GM15510 (cell line): Measurements from ENCODE around the gene ATP23.

Experiments used
- POLR2A ChIP-seq: IDR thresholded peaks from 3 replicates; pipeline ENCODE4 v1.6.1; 2011; ENCODE audit warnings: borderline replicate concordance; ENCODE audit not compliant: insufficient read length; ENCODE audit errors: extremely low read depth

The ATP23 gene, protein sequence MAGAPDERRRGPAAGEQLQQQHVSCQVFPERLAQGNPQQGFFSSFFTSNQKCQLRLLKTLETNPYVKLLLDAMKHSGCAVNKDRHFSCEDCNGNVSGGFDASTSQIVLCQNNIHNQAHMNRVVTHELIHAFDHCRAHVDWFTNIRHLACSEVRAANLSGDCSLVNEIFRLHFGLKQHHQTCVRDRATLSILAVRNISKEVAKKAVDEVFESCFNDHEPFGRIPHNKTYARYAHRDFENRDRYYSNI

DNA sequence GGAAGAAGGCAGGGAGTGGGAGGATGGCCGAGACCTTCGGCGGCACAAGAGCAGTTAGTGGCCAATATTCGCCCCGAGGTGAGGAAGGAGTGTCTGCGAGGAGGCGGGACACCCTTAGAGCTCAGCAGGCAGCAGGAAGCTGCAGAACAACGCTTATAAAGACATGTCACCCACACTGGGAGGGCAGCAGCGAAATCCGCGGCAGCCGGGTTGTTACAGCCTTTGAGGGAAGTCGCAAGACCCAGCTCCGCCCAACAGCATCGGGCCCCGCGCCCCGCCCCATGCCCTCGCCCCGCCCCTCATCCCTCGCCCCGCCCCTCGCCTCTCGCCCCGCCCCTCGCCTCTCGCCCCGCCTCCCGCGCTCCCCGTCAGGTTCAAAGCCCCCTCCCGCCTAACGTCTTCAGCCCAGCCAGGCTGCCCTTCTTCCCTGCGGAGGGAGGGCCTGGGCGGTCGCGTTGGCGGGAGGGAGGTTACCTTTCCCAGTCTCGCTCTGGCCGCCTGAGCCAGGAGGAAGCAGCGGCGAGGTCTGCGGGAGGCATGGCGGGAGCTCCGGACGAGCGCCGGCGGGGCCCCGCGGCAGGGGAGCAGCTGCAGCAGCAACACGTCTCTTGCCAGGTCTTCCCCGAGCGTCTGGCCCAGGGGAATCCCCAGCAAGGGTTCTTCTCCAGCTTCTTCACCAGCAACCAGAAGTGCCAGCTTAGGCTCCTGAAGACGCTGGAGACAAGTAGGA is at the start of gene ATP23:
ATP23 (plus strand) TSS at position 403 of the 730 bp plus-strand sequence; CDS start at position 538, 135 bp downstream.
- TF ChIP-seq POLR2A = peak; percentile 94

DNA sequence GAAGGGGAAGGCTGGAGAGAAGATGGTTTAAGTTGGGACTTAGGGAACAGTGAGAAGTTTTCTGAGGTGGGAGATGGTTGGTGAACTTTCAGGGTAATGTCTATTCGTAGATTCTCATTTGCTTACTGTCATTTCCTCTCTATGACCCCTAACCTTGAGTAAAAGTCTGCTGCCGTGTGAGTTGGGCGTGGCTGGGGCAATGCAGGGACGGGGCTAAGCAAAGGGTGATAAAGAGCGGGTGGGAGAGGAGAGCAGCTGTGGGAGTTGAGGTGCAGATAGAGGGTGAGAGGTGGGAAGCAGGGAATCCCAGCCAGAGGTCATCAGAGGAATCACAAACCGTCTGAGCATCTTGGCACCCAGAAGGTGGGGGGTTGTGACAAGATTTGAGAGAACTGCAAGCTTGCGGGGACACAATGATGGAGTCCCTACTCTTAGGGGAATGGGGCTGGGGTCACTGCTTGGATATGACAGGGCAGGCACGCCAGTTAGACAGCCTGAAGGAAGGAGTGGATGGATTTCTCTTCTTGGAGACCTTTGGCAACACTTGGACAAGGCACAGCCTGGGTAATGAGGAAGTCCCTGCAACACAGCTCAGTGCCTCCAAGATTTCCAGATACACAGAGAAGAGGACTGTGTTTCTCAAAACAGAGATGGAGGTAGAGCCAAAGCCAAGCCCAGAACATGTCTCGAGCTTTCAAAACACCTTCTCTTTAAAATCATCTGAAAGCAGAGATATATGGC is 49.0 kb upstream of the ATP23 start:
- no peak for TF ChIP-seq POLR2A

DNA sequence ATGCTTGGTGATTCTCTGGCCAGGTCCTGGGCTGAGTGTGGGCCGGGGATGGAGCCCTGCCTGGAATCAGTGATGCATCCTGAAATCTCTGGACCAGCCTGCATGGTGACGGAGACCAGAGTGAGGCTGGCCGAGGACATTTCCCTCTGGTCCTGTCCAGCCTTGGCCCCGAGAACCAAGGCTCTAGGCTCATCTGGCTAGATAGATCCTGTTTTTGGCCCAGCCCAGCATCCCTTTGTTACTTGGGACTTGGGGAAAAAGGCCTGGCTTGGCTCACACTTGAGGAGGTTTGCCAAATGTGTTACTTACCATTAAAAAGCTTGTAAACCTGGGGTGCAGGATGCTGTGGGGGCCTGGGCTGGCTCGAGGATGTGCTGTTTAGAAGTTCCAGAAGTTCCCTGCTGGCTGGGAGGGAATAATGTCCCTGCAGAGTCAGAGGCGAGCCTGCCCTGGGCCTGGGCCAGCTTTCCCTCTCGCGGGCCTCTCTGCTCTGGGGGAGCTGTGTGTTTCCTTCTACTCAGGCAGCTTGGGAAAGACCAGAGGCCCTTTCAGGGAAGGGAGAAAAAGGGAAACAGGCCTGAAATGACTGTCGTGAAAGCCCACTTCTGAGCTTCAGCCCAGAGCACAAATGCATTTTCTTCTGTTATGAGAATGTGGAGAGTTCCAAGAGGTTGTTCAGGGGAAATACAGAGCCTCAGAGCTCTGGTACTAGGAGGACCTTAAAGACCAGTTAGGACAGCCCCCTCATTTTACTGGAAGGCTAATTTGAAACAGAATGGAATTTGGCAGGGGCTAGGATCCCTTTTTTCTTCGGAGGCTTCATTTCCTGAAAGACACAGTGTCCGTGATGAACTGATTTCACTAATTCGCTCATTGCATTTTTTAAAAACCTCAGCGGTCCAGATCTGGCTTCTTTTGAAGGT is 47.7 kb upstream of the ATP23 start:
- no peak for TF ChIP-seq POLR2A

DNA sequence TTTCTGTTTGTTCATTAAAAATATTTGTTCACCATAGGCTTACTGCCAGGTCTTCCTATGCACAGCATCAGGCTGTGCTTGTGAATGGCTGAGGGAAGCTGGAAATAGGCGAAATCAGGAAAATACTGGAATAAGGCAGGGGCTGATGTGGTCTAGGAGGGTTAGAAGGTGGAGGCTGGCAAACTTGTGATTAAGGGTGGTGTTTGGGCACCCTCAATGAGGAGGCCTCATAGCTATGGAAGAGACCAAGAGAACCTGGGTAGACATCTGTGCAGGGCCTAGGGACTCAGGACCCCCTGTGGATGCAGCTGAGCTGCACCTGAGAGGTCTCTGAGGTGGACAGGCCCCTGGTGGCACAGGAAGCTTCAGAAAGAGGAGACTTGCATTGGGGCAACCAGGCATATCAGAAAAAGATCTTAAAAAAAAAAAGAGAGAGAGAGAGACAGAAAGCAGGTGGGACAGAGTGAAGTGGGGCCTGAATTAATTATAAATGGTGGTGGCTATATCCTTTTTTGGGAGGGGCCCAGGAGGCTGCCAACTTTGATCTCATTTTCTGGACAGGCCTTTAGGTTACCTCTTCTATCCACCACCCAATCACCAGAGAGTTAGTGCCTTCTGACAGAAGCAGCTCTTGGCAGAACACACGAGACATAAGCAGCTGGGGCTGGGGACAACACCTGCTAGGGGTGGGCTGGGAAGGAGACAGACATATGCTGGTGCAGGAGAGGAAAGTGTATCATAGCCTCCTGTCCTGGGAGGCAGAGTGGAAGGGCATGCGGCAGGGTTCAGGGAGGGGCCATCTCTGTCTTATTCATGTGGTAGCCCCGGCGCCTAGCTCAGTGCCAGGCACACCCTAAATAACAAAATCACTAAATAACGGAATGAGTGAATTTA is 46.7 kb upstream of the ATP23 start:
- no peak for TF ChIP-seq POLR2A

DNA sequence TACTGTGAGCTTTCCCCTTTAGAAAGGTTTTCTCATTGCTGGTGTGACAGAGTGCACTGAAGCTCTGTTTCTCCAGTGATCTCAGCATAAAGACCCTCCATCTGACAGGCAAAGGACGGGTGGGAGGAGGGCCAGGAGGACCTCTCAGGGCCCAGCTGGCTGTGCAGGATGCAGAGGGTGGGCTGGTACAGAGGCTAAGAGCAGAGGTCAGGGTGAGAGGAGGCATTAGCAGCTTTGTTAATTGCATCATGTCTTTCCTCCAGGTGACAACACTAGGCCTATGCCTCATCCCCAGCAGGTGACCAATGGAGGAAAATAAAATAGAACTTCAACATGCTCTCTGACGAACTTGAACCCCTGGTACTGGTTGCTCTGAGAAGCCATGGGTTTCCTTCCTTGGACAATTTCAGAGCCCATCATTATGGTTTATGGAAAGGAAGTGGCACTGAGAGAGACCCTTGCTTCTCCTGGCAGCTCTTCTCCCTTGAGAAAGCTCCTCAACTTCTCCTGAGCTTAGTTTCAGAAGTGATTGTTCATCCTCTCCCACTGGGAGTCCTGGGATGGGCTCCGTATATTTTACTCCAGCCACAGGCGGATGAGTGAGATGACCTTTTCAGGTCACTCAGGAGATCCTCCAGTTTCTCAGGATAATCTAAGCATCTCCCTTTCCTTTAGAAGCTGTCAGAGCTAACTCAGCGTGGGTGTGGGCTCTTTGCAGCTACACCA is 45.8 kb upstream of the ATP23 start:
- TF ChIP-seq POLR2A = no peak

DNA sequence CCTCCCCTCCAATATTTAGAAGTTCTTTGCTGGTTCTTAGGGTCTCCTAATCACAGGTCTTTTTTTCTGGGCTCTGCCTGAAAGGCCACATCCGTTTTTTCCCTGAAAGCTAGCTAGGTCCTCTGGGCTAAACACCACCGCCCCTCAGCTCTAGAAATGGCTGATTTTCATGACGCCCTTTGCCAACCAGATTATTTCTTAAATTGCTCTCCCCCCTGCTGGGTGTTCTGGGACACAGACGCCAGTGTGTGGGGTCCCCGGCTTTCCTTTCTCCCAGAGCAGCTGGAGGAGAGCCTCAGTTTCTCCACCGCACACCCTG is 45.3 kb upstream of the ATP23 start:
- no peak for TF ChIP-seq POLR2A

DNA sequence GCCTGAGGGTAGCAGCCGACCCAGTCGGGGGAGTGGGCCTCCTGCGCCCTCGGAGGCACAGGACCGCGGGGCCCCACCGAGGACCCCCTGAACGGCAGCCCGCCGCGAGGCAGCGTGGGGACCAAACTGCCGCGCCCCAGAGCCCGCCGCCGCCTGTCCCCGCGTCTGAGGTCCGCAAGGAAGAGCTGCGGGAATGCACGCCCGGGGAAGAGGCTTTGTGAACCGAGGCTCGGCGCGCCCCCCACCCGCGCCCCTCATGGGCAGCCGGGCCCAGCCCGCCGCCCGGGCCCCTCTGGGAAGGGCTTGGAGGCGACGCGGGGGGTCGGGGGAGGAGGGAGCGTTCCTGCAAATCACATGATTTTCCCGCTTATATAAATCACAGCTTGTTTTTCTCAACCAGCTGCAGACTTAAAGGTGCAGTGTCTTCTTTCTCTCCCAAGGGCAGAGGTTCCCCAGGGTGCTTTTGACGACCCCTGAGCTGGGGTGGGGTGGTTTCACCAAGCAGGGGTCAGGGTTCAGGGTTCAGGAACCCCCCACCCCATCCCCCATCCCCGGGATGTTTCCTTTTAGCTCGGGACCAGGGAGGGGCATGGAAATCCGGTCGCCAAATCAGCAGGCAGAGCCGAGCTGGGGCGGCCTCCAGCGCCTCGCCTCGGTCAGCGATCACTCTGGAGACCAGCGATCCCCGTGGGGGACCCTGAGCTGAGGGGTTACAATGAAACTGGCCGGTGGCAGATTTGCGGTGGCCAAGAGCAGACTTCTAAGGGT is 44.7 kb upstream of the ATP23 start:
- TF ChIP-seq POLR2A = no peak

DNA sequence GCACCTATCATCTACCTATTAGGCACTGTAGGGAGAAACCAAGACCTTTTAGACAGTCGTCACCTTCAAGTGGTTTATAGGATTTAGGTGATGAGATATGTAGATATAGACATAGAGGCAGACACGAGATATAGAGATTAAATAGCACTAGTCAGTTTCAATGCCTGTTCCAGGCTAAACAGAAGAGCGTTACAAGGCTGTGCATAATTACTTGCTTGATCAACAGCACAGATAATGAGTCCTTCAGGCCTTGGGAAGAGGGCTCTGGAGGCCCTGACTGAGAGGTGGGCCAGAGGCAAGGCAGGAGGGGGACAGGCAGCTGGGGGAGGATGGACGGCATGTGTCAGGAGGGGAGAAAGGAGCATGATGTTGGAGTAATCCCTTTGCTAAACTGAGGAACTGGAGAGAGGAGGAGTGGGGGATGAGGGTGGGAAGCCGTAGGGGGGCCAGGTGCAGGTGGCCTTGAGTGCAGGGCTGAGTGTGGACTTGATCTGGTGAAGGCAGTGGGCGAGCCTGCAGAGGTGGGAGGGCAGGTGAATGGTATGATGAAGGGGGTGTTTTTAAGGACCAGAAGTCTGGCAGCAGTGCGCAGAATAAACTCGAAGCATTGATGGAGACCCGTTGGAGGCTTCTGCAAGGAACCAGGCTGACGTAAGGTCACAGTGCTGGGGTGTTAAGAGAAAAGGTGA is 43.9 kb upstream of the ATP23 start:
- TF ChIP-seq POLR2A = no peak

DNA sequence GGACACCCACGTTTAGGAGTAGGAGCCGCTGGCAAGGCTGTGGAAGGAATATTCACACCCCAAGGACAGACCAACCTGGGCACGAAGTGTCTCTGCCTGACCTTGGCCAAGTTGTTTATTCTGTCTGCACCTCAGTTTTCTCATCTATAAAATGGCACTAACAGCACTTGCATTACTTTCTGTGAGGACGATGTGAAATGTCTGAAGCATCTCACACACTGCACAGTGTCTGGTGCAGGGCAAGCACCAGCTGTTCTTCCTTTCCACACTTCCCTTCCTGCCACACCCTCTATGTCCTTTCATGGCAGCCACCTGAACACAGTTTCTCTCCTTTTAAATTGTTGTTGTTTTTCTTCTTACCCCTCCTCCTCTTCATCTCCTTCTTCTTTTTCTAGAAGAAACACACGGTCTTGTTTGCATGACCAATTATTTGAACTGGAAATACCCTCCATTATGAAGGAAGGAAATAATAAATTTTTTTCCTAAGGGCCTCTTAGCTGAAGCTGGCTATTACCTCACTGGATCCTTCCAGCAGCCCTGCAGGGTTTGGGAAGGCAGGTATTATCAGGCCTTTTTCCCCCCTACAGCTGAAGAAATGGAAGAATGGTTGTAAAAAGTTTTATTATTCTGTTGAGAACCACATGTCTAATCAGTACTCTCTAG is 42.9 kb upstream of the ATP23 start:
- TF ChIP-seq POLR2A = no peak

DNA sequence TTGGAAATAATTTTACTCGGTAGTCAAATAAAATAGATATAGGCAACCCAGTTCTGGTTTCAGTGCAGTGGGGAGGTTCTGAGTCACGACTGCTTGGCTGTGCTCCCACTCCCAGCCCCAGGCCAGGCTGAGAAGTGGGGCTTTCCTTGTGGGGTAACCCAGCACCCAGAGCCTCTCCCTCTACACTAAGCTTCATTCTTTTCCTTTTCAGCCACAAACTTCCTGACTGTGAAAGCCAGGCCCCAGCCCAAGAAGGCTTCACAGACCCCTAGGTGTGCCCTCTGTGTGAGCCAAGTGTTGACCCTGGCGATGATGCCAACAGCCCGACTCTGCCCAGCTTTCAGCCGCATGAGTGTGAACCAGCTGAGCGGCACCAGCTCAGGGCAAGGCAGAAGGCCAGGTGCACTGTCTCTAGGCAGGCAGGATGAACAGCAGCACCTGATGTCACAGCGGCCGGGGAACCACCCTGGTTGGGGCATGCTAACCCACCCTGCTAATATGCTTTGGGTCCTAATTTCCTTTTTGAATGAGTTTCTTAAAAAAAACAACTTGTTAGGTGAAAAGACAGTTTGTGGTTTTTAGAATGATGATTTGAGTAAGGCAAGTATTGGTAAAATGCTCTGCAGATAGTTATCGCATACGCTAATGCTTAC is 42.2 kb upstream of the ATP23 start:
- TF ChIP-seq POLR2A = no peak

DNA sequence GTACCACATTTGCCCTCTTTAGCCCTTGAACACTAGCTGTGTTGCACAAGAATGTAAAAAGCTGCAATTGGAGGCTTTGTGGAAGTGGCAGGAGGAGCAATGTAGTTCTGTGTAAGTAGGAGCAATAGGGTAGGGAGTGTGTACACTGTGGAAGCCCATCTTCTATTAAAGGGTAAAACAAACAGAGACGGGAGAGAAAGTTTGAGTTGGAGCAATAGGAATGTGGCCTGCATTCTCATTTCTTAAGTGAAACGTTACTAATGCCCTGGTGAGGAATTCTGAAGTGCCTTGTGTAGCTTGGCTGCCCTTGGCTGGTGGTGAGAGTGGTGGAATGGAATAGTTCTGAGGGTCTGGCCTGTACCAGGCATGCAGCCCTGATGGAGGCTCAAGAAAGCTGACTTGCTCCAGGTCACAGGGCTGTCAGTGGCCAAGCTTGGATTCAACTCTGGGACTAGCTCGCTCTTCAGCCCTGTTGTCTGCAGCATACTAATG is 38.8 kb upstream of the ATP23 start:
- no peak for TF ChIP-seq POLR2A

DNA sequence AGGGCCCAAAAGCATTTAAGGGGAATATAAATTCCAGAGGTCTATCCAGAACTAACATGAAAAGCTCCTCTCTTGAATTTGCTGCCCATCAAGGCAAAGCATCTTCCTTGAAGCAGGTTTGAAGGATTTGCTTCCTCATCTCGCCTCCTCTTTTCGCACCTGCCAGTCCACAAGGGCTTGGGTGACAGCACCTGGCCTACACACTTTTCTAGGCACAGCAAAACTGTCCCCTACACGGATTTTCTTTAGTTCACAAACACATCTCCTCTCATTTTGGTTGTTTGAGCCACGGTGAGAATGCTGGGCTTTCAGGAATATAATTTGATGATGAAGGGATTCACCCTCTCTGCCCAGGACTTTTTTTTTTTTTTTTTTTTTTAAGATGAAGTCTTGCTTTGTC is 36.9 kb upstream of the ATP23 start:
- TF ChIP-seq POLR2A = no peak
